GM21360 (cell line): ENCODE results near the gene ACKR2.

Experiments
- ATAC-seq: cut with Tn5 transposase; IDR thresholded peaks from one replicate; pipeline ENCODE4 v1.9.1; 2021; ENCODE audit warnings: mild to moderate bottlenecking, moderate library complexity; ENCODE audit not compliant: unreplicated experiment

Gene ACKR2, protein sequence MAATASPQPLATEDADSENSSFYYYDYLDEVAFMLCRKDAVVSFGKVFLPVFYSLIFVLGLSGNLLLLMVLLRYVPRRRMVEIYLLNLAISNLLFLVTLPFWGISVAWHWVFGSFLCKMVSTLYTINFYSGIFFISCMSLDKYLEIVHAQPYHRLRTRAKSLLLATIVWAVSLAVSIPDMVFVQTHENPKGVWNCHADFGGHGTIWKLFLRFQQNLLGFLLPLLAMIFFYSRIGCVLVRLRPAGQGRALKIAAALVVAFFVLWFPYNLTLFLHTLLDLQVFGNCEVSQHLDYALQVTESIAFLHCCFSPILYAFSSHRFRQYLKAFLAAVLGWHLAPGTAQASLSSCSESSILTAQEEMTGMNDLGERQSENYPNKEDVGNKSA

DNA sequence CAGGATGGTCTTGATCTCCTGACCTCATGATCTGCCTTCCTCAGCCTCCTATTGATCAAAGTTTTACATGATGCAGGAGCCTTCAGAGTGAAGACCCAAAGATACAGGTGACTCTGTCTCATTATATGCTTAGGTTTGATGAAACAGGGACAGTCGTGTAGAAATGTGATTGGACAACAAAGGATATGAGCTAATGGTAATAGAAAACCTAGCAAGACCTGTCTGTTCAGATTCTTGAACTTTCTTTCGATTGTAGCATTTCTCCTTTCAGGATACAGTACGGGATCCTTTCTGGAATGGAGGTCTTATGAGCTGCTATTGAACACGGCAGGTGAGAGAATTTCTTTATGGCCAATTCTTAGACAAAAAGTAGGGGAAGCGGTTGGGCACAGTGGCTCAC lies at the start of gene ACKR2:
ACKR2 (plus strand) TSS at position 244 of the 400 bp plus-strand sequence. CDS start 55,058 bp downstream, outside the sequence.
- ATAC-seq: no peak

DNA sequence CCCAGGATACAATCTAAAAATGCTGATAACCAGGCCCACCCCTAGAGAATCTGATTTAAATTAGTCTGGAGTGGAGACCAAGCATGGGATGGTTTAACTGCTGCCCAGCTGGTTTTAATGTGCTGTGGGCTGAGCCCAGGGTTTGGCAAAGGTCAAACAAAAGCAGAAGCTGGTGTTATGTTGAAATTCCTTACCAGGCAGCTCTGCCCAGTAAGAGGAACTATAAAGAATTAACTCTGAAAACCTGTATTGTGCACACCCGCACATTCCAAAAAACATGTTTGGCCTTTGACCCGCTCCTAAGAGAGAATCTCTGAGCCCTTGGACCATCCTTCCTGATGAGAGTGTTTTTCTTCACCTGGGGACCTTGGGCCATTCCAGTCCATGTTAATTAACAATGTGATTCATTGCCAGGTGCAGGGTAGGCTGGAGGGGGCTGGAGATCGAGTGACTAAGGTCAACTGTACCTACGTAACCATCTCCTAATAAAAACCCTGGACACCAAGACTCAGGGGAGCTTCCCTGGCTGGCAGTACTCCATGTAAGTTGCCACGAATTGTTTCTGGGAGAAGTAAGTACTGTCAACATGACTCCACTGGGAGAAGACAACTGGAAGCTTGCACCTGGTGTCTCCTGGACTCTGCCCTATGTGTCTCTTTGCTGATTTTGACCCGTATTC lies 47.1 kb upstream of the ACKR2 start:
- ATAC-seq: no peak

DNA sequence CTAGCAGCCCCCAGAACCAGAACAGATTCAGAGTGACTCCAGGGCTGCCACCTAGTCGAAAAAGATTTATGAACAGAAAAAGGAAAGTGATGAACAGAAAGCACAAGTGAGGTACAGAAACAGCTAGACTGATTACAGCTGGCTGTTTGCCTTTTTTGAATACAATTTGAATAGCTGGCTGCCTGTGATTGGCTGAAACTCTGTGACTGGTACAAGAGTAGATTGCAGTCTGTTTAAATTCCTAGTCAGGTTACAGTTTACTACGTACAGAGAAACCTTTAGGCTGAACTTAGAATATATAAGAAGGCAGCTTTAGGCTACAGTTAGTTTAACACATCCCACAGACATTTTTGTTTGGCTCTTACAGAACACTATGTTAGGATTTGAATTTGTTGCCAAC lies 46.2 kb upstream of the ACKR2 start:
- no peak for ATAC-seq

DNA sequence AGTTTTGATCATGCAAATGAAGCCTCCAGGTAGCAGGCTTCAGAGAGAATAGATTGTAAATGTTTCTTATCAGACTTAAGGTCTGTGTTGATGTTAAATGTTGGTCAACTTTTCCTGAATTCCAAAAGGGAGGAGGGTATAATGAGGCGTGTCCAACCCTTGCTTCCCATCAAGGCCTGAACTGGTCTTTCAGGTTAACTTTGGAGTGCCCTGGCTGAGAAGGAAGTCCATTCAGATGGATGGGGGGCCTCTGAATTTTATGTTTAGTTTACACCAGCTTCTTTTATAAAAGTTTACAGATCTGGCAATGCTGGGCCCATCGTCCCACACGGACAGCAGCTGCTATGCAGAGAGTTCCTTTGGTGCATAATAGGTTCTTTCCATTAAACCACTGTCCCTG lies 45.1 kb upstream of the ACKR2 start:
- ATAC-seq: no peak

DNA sequence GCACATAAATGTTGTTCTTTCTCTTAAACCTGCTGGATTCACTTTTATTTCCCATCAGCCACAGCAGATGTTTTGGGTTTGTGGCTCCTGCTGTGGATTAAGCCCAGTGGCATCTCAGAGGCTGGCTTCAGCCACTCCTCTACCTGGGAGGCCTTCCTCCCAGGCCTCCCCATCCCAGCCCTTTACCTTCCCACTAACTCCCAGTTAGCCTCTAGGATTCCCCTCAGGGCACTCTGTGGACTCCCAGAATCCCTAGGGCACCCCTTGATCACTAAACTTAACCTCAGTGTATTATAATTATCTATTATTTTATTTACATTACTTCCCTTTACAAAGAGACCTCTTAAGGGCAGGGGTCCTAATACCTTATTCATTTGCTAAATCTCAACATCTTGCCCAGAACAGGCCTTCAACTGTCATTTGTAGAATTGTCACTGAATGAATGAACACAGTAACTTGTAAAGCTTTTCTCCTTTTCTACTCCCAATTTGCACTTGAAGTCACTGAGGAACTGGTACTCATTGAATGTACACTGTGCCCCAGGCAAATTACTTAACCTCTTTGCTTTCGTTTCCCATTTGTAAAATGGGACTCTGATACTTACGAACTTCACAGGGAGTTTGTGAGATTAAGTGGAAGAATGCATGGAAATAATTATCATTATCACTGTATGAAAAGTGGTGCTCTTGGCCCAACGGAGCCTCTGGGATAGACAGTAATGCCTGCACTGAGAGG lies 44.5 kb upstream of the ACKR2 start:
- no peak for ATAC-seq

DNA sequence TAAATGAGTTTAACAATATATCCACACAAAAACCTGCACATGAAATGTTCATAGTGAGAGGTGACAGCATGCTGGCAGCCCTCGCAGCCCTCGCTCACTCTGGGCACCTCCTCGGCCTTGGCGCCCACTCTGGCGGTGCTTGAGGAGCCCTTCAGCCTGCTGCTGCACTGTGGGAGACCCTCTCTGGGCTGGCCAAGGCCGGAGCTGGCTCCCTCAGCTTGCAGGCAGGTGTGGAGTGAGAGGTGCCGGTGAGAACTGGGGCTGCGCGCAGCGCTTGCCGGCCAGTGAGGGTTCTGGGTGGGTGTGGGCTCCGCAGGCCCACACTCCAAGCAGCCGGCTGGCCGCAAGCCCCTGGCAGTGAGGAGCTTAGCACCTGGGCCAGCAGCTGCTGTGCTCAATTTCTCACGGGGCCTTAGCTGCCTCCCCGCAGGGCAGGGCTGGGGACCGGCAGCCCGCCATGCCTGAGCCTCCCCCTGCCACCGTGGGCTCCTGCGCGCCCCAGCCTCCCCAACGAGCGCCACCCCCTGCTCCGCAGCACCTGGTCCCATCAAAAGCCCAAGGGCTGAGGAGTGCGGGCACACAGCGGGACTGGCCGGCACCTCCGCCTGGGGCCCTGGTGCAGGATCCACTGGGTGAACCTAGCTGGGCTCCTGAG lies 39.6 kb upstream of the ACKR2 start:
- no peak for ATAC-seq

DNA sequence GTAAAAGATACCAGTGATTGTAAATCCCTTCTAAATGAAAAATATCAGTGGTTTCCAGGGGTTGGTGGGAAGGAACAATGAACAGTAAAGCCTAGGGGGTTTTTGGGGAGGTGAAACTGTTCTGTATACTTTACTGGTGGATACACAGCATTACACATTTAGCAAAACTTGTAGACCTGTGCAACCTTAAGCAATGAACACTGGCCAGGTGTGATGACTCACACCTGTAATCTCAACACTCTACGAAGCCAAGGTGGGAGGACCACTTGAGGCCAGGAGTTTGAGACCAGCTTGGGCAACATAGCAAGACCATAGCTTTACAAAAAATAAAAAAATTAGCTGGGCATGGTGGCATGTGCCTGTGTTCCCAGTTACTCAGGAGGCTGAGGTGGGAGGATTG lies 38.0 kb upstream of the ACKR2 start:
- ATAC-seq: no peak

DNA sequence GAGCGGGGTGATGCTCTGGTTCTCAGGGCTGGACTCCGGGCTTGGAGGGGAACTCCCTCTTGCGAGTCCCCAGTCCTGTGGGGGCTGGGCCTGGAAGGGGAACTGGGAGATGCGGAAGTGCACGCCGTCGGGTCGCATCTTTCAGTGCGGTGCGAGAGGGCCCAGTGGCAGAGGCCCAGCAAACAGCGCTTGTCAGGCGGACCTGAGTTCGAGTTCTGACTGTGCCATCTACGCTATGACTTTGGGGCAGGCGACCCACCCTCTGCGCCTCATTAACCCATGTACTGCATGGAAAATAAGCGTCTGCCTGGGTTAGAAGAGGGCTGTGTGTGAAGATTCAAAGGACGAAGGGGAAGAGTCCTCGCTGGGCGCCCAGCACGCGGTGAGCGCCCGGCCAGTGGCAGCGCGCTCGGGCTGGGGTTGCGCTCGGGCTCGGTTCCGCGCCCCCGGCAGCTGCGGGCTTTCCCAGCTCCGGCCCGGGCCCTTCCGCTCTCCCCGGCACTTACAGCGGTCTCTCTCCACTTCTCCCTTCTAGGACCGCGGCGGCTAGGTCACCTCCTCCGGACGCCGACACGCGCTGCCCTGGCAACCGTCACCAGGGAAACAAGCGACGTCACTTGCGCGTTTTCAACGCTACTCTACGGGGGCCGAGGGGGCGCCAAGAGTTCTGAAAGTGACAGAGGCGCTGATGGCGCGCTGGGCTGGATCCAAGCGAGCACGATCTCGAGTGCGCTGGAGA lies 36.4 kb upstream of the ACKR2 start, which contains the start of gene CCDC13:
CCDC13 (minus strand) TSS at position 584 of the 739 bp plus-strand sequence. CDS start 14,908 bp downstream, outside the sequence.
- peak; percentile 95 for ATAC-seq

DNA sequence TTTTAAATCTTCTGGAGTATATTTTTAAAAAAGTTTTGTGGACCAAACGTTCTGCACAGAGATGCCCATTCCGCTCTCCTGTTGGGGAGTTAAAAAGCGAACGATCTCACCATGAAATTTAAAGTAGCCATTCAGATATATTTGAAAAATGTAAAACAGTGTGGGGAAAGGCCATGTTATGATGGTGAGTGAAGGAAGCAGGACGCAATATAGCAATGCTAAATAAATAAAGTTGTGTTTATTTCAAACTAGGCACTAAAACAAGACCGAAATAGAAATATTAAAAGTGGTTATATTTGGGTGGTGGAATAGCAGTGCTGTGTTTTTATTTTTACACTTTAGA lies 35.9 kb upstream of the ACKR2 start:
- no peak for ATAC-seq

DNA sequence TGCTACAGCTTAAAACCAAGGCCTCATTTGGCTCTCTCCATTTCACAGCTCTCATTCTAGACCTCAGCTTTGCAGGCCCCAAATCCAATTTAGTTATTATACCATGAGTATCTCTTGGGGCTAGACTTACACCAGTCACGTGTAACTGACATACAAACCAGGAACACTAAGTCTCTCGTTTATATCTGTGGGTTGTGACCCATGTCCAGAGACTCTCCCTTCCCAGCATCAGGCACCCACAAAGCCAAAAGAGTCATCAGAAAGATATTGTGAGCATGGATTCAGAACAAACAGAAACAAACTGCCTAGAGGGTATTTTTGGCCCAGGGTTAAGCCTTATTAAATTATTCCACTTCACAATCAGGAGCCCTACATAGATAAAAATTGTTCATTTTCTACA lies 30.6 kb upstream of the ACKR2 start:
- no peak for ATAC-seq

DNA sequence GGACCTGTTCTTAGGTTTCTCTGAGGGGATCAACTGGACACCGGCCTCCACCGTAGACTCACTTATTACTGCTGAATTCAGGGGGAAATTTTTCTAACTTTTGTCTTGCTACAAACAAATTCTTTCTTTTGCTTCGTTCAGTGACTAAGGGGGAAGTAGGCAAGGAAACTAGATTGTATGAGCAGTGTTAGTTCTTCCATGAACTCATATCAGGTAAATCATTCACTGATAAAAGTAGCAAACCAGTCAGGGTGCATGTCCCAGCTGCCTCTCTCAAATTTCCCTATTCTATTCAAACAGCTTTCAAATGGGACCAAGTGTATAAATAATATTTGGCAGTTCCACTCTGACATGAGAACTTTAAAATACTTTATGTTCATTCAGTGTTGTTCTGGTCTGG lies 28.8 kb upstream of the ACKR2 start:
- ATAC-seq: no peak

DNA sequence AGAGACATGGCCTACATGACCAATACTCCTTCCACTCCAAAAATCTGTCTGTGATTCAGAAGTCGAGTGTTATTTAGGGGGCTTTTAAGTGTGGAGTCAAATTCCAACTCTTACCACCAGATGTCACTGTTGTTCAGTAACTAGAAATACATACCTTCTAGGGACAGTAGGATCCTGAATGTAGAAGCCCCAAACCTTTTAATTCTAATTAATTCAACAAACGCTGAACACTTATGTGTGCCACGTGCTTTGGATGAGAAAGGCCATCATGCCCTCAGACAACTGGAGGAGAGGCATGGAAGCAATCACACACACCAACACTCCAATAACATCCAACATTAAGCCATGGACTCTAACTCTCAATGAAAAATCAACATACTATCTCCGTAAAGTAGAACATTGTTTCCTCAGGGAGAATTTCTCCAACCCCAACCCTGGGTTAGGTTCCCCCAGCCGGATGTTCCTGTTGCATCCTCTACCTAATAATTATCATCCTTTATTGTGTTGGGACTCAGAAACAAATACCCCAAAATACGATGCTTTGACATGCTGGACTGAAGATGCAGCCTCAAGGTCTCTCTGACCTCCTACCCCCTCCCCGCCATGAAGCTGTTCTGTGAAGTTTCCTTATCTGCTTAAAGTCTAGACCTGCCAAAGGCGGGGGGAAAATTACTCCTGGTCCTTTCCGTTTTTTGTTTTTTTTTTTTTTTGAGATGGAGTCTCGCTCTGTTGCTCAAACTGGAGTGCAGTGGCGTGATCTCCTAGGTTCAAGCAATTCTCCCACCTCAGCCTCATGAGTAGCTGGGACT lies 28.1 kb upstream of the ACKR2 start:
- ATAC-seq: peak; percentile 59

DNA sequence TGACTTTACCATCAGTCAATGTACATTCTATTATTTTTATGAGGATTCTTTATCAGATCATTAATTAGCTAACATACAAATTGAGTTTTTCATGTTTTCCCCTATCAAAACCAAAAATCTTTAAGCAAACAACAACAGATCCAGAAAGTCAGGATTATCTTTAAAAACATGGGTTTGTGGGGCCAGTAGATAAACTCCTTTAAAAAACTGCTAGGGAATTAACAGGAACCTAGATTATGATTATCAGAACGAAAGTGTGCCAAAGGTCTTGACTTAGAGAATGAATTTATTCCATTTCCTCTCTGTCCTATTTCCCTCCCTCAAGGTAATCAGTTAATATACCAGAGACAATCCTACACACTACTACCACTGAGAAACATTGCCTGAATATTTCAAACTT lies 23.0 kb upstream of the ACKR2 start:
- no peak for ATAC-seq

DNA sequence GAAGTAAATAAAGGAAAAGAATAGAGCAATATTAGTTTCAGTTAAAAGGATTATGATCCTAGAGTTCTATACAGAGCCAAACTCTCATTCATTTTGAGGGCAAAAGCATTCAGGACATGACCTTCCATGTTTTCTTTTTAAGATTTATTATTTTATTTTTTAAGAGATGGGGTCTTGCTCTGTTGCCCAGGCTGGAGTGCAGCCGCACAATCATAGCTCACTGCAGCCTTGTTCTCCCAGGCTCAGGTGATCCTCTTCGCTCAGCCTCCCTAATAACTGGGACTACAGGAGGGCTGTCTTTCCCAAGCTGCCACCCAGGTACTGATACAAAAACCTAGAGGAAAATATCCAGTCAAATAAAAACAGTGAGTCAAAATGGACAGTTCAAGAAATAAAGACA lies 22.6 kb upstream of the ACKR2 start:
- ATAC-seq: no peak

DNA sequence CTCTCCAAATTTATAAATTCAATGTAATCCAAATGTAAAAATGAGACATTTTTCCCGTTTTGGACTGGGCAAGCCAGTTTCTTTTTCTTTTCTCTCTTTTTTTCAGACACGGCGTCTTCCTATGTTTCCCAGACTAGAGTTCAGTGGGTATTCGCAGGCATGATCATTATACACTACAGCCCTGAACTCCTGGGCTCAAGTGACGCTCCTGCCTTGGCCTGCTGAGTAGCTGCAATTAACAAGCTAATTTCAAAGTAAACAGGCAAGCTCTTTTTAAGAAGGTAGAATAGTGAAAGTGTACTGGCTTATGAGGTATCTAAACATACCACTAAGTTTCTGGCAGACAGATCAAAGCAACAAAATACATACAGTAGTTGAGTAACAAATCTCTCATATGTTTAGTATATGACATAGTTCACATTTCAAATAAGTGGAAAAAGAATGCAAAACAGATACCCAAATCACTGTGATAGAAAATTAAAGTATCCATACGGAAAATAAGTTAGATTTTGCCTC lies 18.5 kb upstream of the ACKR2 start:
- ATAC-seq: no peak

DNA sequence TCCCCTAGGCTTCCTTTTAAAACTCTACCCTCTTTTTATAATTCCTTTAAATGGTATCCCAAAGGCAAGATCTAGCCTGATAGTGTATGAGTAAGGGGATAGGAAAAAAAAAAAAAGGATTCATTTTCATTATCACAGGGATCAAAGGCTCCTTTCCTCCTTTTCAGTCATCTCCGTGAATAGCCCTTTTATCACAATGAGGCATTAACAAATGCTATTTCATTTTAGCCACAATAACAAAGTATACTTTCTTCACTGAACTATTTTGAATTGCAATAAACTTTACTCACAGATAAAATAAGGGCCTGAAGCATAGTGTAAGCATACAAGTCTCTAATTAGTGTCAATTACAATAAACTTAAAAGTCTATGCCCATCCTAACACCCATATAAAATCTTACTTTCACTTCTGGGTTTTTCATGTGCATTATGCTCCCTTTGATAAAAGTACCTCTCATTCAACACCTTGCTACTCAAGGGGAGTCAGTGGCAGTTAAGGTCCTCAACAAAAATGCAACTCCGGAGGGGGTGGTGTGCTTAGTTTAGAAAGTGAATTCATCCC lies 13.5 kb upstream of the ACKR2 start:
- no peak for ATAC-seq

DNA sequence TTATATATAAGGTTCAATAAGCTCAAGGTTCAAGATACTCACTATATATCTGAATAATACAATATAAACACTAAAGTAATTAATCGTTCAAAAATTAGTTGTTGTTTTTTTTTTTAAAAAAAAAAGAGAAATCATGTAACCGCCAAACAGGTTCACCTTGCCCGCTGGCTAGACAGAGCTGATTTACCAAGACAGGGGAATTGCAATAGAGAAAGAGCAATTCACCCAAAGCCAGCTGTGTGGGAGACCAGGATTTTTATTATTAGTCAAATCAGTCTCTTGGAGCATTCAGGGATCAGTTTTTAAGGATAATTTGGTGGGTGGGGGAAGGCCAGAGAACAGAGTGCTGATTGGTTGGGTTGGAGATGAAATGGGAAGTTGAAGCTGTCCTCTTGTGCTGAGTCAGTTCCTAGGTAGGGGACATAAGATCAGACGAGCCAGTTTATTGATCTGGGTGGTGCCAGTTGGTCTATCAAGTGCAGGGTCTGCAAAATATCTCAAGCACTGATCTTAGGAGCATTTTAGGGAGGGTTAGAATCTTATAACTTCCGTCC lies 12.8 kb upstream of the ACKR2 start:
- no peak for ATAC-seq

DNA sequence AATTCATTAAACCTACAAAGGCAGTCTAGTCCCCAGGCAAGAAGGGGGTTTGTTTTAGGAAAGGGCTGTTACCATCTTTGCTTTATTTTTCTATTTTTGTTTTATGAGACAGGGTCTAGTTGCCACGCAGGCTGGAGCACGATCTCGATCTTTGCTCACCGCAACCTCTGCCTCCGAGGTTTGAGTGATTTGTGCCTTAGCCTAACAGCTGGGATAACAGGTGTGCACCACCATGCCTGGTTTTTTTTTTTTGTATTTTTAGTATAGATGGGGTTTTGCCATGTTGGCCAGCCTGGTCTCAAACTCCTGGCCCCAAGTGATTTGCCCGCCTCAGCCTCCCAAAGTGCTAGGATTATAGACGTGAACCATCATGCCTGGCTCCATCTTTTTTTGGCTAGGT lies 9.9 kb upstream of the ACKR2 start:
- ATAC-seq: no peak

DNA sequence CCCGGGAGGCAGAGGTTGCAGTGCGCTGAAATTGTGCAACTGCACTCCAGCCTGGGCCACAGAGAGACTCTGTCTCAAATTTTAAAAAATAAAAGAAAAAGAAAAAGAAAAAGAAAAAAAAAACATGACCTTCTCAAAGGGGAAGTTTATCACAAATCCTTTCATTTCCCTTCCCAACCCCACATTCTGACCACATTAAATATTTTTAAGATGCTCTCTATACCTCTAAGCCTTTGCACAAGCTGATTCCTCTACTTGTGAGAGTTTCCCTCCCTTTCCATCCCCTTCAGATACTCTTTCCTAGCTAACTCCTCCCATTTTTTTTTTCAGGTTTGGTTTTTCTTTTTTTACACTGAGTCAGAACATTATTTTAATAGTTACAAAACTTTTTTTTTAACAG lies 9.0 kb upstream of the ACKR2 start:
- no peak for ATAC-seq
